GM18520 (cell line): ENCODE results near the gene LMX1A.

Experiments used
- ATAC-seq: cut with Tn5 transposase; IDR thresholded peaks from one replicate; pipeline ENCODE4 v1.9.1; 2021; ENCODE audit not compliant: unreplicated experiment

LMX1A gene

DNA sequence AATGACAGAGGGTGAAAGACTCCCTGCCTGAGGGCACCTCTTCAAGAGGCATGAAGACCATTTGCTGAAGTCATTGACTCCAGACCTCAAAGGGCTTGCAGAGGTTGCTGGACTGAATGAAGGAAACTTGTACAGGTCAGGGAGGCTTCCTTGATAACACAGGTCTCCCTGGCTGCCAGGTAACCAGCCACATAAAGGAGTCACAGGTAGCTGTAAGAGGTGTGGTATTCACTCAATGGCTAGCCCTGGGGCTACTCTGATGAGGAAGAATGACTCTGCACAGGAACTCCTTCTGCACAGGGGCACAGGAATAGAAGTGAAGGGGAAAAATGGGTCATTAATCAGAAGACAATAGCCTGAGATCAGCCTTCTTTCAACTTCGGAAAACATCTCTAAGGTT lies 187.5 kb downstream of the LMX1A start:
- ATAC-seq, result no peak

DNA sequence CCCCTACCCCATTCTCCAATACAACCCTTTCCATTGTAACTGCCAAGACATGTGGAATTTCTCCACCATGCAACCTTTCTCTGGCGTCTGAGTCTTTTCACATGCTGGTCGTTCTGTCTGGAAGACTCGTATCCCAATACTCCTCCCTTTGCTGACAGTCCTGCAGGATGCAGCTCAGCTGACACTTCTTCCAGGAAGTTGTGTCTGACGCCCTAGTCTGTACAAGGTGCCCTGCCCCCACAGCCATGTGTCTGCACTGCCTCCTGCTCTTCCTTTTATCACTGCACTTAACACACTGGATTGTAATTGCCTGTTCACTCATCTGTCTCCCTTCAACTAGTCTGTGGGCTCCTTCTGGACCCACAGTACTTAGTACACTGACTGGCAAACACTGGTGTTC lies 188.0 kb downstream of the LMX1A start:
- no peak for ATAC-seq

DNA sequence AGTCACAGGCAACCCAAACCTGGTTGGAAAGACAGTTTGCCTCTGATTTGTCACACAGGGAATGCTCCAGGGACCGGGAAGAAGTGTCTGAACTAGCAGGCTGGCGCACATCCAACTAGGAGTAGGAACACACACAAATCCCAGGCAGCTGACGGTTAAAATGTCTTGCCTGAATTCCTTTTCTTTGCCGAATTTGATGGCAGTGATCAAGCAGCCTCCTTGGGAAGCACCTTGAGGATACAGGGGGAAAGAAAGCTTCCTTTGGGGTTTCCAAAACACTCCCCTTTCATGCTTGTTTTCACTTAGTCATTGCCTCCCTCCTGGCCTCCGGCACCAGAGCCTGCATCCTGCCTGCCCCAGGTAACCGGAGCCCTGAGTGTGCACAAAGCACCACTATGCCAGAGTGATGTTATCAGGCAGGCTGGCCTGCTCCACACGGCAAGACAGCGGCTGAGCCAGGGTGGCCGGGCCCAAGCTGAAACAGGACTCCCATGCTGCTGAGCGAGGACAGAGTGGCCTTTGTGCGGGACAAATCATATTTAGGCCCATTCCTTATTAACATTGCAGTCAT lies 193.8 kb downstream of the LMX1A start:
- ATAC-seq, result no peak

DNA sequence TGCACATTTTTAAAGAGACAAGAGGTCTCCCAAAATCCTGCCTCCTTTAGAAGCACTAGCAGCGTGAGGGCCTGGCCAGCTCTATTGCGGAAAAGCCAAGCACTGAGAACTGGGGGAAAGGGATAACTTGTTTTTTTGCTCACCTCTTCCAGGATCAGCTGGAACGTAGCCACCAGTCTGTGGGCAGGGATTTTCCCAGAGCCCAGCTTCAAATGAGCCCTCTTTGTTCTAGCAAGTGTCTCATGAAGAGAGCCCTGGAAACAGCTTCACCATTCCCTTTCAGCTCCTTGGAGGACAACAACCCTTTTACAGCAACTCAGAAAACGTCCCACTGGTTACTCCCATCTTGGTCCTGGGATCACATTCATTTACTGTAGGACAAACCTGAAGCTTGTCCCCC lies 195.4 kb downstream of the LMX1A start:
- ATAC-seq, result no peak

DNA sequence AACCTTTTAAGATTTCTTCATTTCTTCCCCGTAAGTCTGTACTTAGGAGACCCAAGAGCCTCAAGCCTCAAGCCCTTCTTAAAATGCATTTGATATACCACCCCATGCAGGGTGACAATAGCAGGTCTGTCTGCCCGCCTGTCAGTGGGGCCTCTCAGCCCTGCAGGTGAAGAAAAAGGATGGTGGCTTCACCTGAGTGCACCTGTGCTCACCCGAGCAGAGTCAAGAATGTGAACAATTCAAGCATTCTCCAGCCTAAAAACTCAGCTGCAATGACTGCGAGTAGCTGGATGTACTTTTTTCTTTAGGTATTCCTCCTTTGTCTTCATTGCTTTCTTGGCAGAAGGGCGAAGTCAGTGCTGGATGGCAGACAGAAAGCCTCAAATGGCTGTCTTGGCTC lies 203.3 kb downstream of the LMX1A start:
- ATAC-seq, result no peak

DNA sequence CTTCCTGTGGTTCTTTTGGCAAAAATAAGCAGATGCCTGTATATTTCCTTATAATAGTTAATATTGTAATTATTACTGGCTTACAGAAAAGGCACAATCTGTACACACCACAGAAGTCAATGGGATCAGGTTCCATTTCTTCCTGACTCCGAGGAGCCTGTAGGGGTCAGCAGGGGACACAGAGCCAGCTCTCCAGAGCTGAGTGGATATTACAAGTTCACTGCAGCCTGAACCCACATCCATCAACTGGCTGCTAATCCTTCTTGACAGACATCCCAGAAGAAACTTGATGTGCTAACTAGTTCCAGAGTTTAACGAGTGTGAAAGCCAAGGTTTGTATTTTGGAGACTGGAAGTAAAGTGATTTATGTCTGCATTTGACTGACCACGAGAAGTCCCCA lies 203.8 kb downstream of the LMX1A start:
- ATAC-seq, result no peak

DNA sequence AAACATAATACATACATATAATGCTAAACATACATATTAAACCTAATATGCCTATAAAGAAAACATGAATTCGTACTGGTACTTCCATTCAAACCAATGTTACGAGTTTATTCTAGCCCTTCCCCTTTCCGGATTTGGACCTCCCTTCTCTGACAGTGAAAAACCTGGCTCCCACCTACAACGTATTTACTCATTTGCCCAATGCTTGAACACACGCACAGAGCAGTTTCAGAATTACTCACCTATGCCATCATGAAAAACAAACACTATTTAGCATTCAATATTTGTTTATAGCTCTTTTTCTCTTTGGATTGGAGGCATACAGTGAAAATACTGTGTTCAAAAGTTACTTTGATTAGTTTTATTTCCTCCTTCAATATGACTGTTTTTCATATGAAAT lies 204.4 kb downstream of the LMX1A start:
- ATAC-seq, result no peak
